ENCODE measurements around the gene ZP3. TPM values are rescaled to one million over a fixed set of nuclear protein-coding genes. Genes with fewer than 3 reads are reported as not detected.
"Not testable (repeated sequence)": the region's sequence is repeated elsewhere in the genome, so short reads cannot be mapped to it uniquely, and the experiment has no call there.

The ZP3 gene
- total RNA-seq, 1 experiment from 2014 or later, result 0.99 TPM

- Histone ChIP-seq H3K9me3 (replicated peaks) (no peaks in the 10 kb centered on the region), H3K4me3 (no peak overlapping the region), H3K36me3 (no peaks in the 10 kb centered on the region), H3K27me3 (no peaks in the 10 kb centered on the region; the same call in 1 of the 2 replicates), H3K4me1 (no peaks in the 10 kb centered on the region; the same call in 1 of the 2 replicates), H3K27ac (no peak overlapping the region)
- DNase-seq, result peak; percentile 49 to 53
Observed at GRCh38 chr7:76395965-76396726, 28.6 kb upstream of the ZP3 start.

DNA sequence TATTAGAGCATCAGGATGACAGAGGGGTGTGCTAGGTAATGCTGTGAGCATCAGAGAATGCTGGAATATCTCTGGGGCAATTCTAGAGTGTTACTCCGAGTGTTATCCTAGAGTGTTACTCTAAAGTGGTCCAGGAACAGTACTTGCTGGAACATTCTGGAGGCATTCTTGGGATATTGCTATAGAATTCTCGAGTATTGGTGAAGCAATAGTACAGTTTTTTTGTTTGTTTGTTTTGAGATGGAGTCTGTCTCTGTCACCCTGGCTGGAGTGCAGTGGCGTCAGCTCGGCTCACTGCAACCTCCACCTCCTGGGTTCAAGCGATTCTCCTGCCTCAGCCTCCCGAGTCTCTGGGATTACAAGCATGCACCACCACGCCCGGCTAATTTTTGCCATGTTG lies 27.9 kb upstream of the ZP3 start:
- Histone ChIP-seq H3K4me3 (no peak overlapping the region), H3K36me3 (no peaks in the 10 kb centered on the region), H3K4me1 (no peaks in the 10 kb centered on the region; the same call in 1 of the 2 replicates), H3K9me3 (replicated peaks) (no peaks in the 10 kb centered on the region), H3K27me3 (no peaks in the 10 kb centered on the region; the same call in 1 of the 2 replicates), H3K27ac (no peak overlapping the region)
- no peak for DNase-seq

GRCh38 chr7:76397409-76398183 lies 27.2 kb upstream of the ZP3 start:
- no peak for DNase-seq
- Histone ChIP-seq H3K27ac (no peak overlapping the region), H3K27me3 (no peaks in the 10 kb centered on the region; the same call in 1 of the 2 replicates), H3K9me3 (replicated peaks) (no peaks in the 10 kb centered on the region), H3K4me1 (no peaks in the 10 kb centered on the region; the same call in 1 of the 2 replicates), H3K4me3 (no peak overlapping the region), H3K36me3 (no peaks in the 10 kb centered on the region)

DNA sequence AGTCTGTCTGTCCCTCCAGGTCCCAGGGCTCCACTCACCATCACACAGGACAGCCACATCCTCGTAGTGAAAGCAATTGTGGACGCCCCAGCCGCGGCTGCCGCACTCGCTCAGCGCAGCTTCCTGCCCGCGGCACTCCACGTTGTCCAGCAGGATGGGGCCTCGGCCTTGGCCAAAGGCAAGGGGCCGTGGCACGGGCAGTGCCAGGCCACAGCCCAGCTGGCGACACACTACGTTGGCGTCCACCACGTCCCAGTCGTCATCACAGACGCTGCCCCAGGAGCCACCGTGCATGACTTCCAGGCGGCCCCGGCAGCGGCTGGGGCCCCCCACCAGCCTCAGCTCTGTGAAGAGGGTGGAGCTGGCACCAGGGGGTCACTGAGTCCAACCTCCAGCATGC lies 24.5 kb upstream of the ZP3 start:
- DNase-seq, result no peak
- H3K27me3 ChIP-seq, result no peaks in the 10 kb centered on the region
- no peaks in the 10 kb centered on the region for H3K9me3 ChIP-seq (replicated peaks)
- no peaks in the 10 kb centered on the region; the same call in 1 of the 2 replicates for H3K4me1 ChIP-seq
- H3K4me3 ChIP-seq, result no peak overlapping the region
- H3K27ac ChIP-seq, result no peak overlapping the region
- no peaks in the 10 kb centered on the region for H3K36me3 ChIP-seq

DNA sequence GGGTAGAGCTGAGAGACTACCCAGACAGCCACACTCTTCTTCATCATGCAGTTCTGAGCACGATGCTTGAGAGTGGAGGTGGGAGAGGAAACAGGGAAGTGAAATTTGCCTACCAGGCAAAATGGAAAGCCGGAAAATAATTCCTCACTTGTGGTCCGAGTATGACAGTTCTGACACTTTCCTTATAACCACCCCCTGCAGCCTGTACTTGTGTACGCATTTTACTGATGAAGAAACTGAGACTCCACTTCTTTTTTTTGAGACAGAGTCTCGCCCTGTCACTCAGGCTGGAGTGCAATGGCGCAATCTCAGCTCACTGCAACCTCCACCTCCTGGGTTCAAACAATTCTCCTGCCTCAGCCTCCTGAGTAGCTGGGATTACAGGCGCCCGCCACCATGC lies 21.7 kb upstream of the ZP3 start:
- not testable (repeated sequence) for DNase-seq; H3K36me3 ChIP-seq; H3K9me3 ChIP-seq (replicated peaks); H3K4me1 ChIP-seq; H3K27ac ChIP-seq; H3K27me3 ChIP-seq; H3K4me3 ChIP-seq

- no peaks in the 10 kb centered on the region for H3K9me3 ChIP-seq (replicated peaks)
- H3K4me3 ChIP-seq, result no peak overlapping the region
- H3K4me1 ChIP-seq, result no peaks in the 10 kb centered on the region; the same call in 1 of the 2 replicates
- H3K27ac ChIP-seq, result no peak overlapping the region
- no peaks in the 10 kb centered on the region for H3K27me3 ChIP-seq
- no peak for DNase-seq
- H3K36me3 ChIP-seq, result no peaks in the 10 kb centered on the region
Observed at GRCh38 chr7:76403780-76404494, 20.8 kb upstream of the ZP3 start.

DNA sequence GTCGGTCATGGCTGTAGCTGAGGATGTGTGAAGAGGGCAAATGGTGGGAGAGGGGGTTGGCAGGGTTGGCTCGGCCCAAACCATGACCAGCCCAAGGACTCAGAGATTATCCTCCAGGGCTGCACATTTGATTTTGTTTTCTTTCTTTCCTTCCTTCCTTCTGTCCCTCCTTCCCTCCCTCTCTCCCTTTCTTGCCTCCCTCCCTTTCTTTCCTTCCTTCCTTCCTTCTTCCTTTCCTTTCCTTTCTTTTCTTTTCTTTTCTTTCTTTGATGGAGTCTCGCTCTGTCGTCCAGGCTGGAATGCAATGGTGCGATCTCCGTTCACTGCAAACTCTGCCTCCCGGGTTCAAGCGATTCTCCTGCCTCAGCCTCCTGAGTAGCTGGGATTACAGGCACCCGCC lies 19.0 kb upstream of the ZP3 start:
- DNase-seq, result no peak
- H3K4me1 ChIP-seq, result peaks cover 8% of the 10 kb centered on the region; the same call in 1 of the 2 replicates
- H3K4me3 ChIP-seq, result no peak overlapping the region
- no peaks in the 10 kb centered on the region for H3K9me3 ChIP-seq (replicated peaks)
- no peaks in the 10 kb centered on the region for H3K36me3 ChIP-seq
- H3K27me3 ChIP-seq, result no peaks in the 10 kb centered on the region
- no peak overlapping the region for H3K27ac ChIP-seq

DNA sequence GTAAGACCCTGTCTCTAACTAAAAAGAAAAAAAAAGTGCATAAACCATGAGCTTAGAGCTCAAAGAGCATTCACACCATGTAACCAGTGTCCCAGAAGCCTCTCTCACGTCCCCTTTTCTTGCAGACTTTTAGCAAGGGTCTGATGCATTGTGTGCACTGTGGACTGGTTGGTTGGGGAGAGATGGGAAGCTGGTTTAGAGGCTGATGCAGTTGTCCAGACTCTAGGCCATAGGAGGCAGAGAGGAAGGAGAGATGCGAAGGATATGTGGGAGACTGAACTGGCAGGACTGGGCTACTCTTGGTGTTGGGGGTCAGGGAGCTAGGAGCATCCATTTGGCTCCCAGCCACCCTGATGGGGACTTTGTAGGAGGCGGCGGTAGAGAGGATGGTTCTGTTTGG lies 17.0 kb upstream of the ZP3 start:
- no peak for DNase-seq
- H3K27ac ChIP-seq, result no peak overlapping the region
- no peaks in the 10 kb centered on the region for H3K36me3 ChIP-seq
- H3K4me1 ChIP-seq, result peaks cover 8% of the 10 kb centered on the region; the same call in 1 of the 2 replicates
- no peak overlapping the region for H3K4me3 ChIP-seq
- H3K27me3 ChIP-seq, result no peaks in the 10 kb centered on the region
- H3K9me3 ChIP-seq (replicated peaks), result no peaks in the 10 kb centered on the region

GRCh38 chr7:76408121-76408560 lies 16.6 kb upstream of the ZP3 start:
- Histone ChIP-seq H3K27ac (no peak overlapping the region), H3K4me1 (peaks cover 8% of the 10 kb centered on the region; the same call in 1 of the 2 replicates), H3K36me3 (no peaks in the 10 kb centered on the region), H3K4me3 (no peak overlapping the region), H3K27me3 (no peaks in the 10 kb centered on the region), H3K9me3 (replicated peaks) (no peaks in the 10 kb centered on the region)
- DNase-seq, result peak in 1 of 2 experiments; percentile 47

DNA sequence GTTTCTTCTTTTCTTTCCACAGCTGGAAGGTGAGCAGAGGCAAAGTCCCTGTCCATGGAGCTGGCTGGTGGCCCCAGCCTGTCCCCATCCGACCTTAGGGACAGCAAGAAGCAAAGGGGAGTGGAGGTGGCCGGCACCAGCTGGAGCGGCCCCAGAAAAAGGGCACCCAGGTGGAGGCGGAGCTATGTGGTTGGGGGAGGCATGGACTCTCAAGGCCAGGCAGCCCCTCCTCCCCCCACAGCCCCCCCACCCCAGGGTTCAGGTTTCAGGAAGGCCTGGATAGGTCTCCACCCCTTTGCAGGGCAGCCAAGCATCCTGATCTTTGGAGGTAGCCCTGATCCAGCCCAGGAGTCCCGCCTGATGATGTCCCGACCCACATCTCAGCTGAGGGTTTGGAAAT lies 15.2 kb upstream of the ZP3 start, which contains the start of gene SSC4D:
TSS of gene SSC4D (minus strand) at position 161 of the 400 bp plus-strand sequence. CDS start 5,258 bp downstream, outside the sequence.
- peak; percentile 40 to 74 for DNase-seq
- no peak within 1 kb of the TSS for H3K27ac ChIP-seq
- no peaks in the 10 kb centered on the region for H3K9me3 ChIP-seq (replicated peaks)

GRCh38 chr7:76411626-76412025 lies 13.1 kb upstream of the ZP3 start:
- no peaks in the 10 kb centered on the region for H3K36me3 ChIP-seq
- DNase-seq, result no peak
- no peak overlapping the region for H3K27ac ChIP-seq
- no peaks in the 10 kb centered on the region for H3K9me3 ChIP-seq (replicated peaks)
- H3K4me1 ChIP-seq, result peaks cover 12% of the 10 kb centered on the region
- H3K4me3 ChIP-seq, result no peak overlapping the region
- no peaks in the 10 kb centered on the region for H3K27me3 ChIP-seq

More for the DNA sequence above, 15.2 kb upstream of the ZP3 start, which contains the start of gene SSC4D:
- H3K36me3 ChIP-seq, result no peaks in the 10 kb centered on the region
- H3K4me3 ChIP-seq, result peak within 1 kb of the TSS; percentile 23; the same call in 1 of the 2 replicates
- H3K27me3 ChIP-seq, result no peaks in the 10 kb centered on the region
- peaks cover 8% of the 10 kb centered on the region; the same call in 1 of the 2 replicates for H3K4me1 ChIP-seq

- Histone ChIP-seq H3K4me3 (no peak overlapping the region), H3K4me1 (peaks cover 12% of the 10 kb centered on the region), H3K27ac (no peak overlapping the region), H3K9me3 (replicated peaks) (no peaks in the 10 kb centered on the region), H3K36me3 (no peaks in the 10 kb centered on the region), H3K27me3 (no peaks in the 10 kb centered on the region)
- no peak for DNase-seq
Observed at GRCh38 chr7:76412249-76412648, 12.5 kb upstream of the ZP3 start.

DNA sequence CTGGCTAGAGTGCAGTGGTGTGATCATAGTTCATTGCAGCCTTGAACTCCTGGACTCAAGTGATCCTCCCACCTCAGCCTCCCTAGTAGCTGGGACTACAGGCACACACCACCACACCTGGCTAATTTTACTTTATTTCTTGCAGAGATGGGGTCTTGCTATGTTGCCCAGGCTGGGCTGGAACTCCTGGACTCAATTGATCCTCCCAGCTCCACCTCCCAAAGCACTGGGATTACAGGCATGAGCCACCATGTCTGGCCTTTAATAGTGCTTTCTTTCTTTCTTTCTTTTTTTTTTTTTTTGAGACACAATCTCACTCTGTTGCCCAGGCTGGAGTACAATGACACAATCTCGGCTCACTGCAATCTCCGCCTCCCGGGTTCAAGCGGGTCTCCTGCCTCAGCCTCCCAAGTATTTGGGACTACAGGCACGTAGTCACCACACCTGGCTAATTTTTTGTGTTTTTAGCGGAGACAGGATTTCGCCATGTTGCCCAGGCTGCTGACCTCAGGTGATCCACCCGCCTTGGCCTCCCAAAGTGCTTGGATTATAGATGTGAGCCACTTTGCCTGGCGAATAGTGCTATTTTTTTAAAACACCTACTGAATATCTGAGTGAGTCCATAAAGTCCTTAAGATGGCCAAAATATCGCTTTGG lies 7.0 kb upstream of the ZP3 start:
- not testable (repeated sequence) for H3K27me3 ChIP-seq; H3K27ac ChIP-seq; H3K9me3 ChIP-seq (replicated peaks); DNase-seq; H3K4me3 ChIP-seq; H3K36me3 ChIP-seq
- H3K4me1 ChIP-seq, result peaks cover 26% of the 10 kb centered on the region

- DNase-seq, result peak; percentile 59 to 70
- H3K4me3 ChIP-seq; H3K36me3 ChIP-seq; H3K27me3 ChIP-seq; H3K9me3 ChIP-seq (replicated peaks): not testable (repeated sequence)
- Histone ChIP-seq H3K27ac (peak overlapping the region; percentile 94), H3K4me1 (peaks cover 41% of the 10 kb centered on the region)
Observed at GRCh38 chr7:76421097-76421496, 3.7 kb upstream of the ZP3 start.
